HCT116 (cell line): ENCODE data around the gene UPK1B. TPM values are rescaled to one million over a fixed set of nuclear protein-coding genes. Genes with fewer than 3 reads are reported as not detected.
A peak's percentile ranks its signal among the peaks of the same experiment; 100 is the strongest.

ENCODE experiments used
- ATAC-seq: fragments of 200-7000 bp; cut with Tn5 transposase; 2 replicates; pipeline ENCODE4 v1.9.1; 2020; ENCODE audit warnings: mild to moderate bottlenecking, moderate library complexity
- BruUV-seq: library from RNA; stranded (reverse); fragments of 400-500 nt; replicated peaks from 2 replicates; lab custom pipeline; 2021; lab: Mats Ljungman, UMichigan
- CTCF ChIA-PET: fragments of 300-600 bp; sonication (Branson Sonifier 250); formaldehyde crosslinking; loops from one replicate; lab custom pipeline; 2021; ENCODE audit warnings: antibody characterized with exemption; lab: Charles Lee
- POLR2A ChIA-PET: fragments of 300-600, 350-600 bp; sonication (Branson Sonifier 250); formaldehyde crosslinking; loops from one replicate; lab custom pipeline; 2021; ENCODE audit warnings: antibody characterized with exemption; lab: Charles Lee
- RAD21 ChIA-PET, 2 experiments: fragments of 300-600 bp; sonication (Branson Sonifier 250); formaldehyde crosslinking; loops; one replicate each; lab custom pipeline; 2023; ENCODE audit warnings: low total read pairs in 2 of 2; ENCODE audit not compliant: uncharacterized antibody in 2 of 2, unreplicated experiment in 2 of 2, low non-redundant PET in 1 of 2; lab: Charles Lee
- DNase-seq: peaks from one replicate; pipeline ENCODE4 v3.0.0-alpha.2; 2010; ENCODE audit warnings: low read depth, low spot score
- H2AFZ ChIP-seq: fragments of 200-600 bp; shearing (Covaris generic), sonication (generic); 2 replicates; pipeline ENCODE4 v1.6.1; 2017; ENCODE audit warnings: low read depth, mixed run types, mixed read lengths, antibody characterized with exemption, low read length; ENCODE audit not compliant: poor library complexity, severe bottlenecking
- H3K27ac ChIP-seq: 2 replicates; pipeline ENCODE4 v1.5.1; 2012; ENCODE audit warnings: low read depth, low read length
- H3K27me3 ChIP-seq: fragments of 200-600 bp; sonication (generic); 2 replicates; pipeline ENCODE4 v1.6.1; 2016; ENCODE audit warnings: mixed run types, low read length, mixed read lengths; ENCODE audit not compliant: insufficient read depth
- H3K36me3 ChIP-seq, 2 experiments: fragments of 200-500 bp in 1 of 2; fragments of 200-600 bp in 1 of 2; sonication (Bioruptor generic) in 1 of 2; sonication (generic) in 1 of 2; 2 replicates each; pipeline versions ENCODE4 v1.5.1 to v1.6.1; 2014 to 2016; ENCODE audit warnings: low read length in 2 of 2, inconsistent platforms in 1 of 2, mixed read lengths in 1 of 2, mixed run types in 1 of 2; ENCODE audit not compliant: insufficient read depth in 2 of 2, control insufficient read depth in 1 of 2
- H3K4me1 ChIP-seq, 2 experiments: fragments of 200-600 bp in 1 of 2; sonication (generic) in 1 of 2; 2 replicates each; pipeline versions ENCODE4 v1.5.1 to v1.6.1; 2012 to 2017; ENCODE audit warnings: low read length in 2 of 2, inconsistent platforms in 1 of 2, mild to moderate bottlenecking in 1 of 2, mixed read lengths in 1 of 2, mixed run types in 1 of 2, moderate library complexity in 1 of 2; ENCODE audit not compliant: insufficient read depth in 2 of 2, control insufficient read depth in 1 of 2
- H3K4me2 ChIP-seq: fragments of 200-600 bp; sonication (generic); 2 replicates; pipeline ENCODE4 v1.6.1; 2017; ENCODE audit warnings: mixed run types, low read length, mixed read lengths
- H3K4me3 ChIP-seq, 2 experiments: fragments of 200-600 bp in 1 of 2; sonication (generic) in 1 of 2; replicated peaks in 1 of 2; 2 replicates each; pipeline ENCODE4 v1.5.1; 2011 to 2016; ENCODE audit warnings: low read length in 2 of 2, control low read depth in 1 of 2, low read depth in 1 of 2, mild to moderate bottlenecking in 1 of 2, mixed read lengths in 1 of 2, mixed run types in 1 of 2
- H3K79me2 ChIP-seq: fragments of 200-600 bp; sonication (generic); 2 replicates; pipeline ENCODE4 v1.6.1; 2017; ENCODE audit warnings: mild to moderate bottlenecking, mixed run types, low read length, moderate library complexity, mixed read lengths; ENCODE audit not compliant: insufficient read depth
- H3K9ac ChIP-seq: fragments of 200-600 bp; sonication (generic); 2 replicates; pipeline ENCODE4 v1.6.1; 2016; ENCODE audit warnings: low read length, mixed read lengths
- H3K9me2 ChIP-seq: fragments of 200-600 bp; sonication (generic), shearing (Covaris generic); 2 replicates; pipeline ENCODE4 v1.6.1; 2017; ENCODE audit warnings: mixed run types, mild to moderate bottlenecking, moderate library complexity; ENCODE audit not compliant: insufficient read depth
- H3K9me3 ChIP-seq, 2 experiments: fragments of 200-500 bp in 1 of 2; fragments of 200-600 bp in 1 of 2; sonication (Bioruptor generic) in 1 of 2; sonication (generic) in 1 of 2; 2 replicates each; pipeline ENCODE4 v1.6.1; 2014 to 2017; ENCODE audit warnings: low read length in 2 of 2, mixed read lengths in 2 of 2, inconsistent platforms in 1 of 2, low read depth in 1 of 2, mild to moderate bottlenecking in 1 of 2, mixed run types in 1 of 2, moderate library complexity in 1 of 2; ENCODE audit not compliant: control insufficient read depth in 1 of 2, insufficient read depth in 1 of 2
- H4K20me1 ChIP-seq: fragments of 200-600 bp; sonication (generic), shearing (Covaris generic); 2 replicates; pipeline ENCODE4 v1.6.1; 2017; ENCODE audit warnings: mixed run types, mild to moderate bottlenecking, moderate library complexity; ENCODE audit not compliant: insufficient read depth
- CBX3 ChIP-seq: IDR thresholded peaks from 2 replicates; pipeline ENCODE4 v1.6.1; 2012; ENCODE audit warnings: low read depth
- CTCF ChIP-seq, 3 experiments: fragments of 200-600 bp in 1 of 3; sonication (generic) in 1 of 3; IDR thresholded peaks in 2 of 3; conservative IDR thresholded peaks in 1 of 3; 2 replicates each; pipeline ENCODE4 v1.5.1; 2012 to 2017; ENCODE audit warnings: low read depth in 2 of 3, low read length in 2 of 3, antibody characterized with exemption in 1 of 3, borderline replicate concordance in 1 of 3, control low read depth in 1 of 3, mild to moderate bottlenecking in 1 of 3, mixed read lengths in 1 of 3, mixed run types in 1 of 3, moderate library complexity in 1 of 3; ENCODE audit not compliant: insufficient read depth in 1 of 3
- EGR1 ChIP-seq: IDR thresholded peaks from 2 replicates; pipeline ENCODE4 v1.6.1; 2012; ENCODE audit warnings: low read depth
- EZH2 ChIP-seq: fragments of 200-600 bp; sonication (generic); IDR thresholded peaks from 2 replicates; pipeline ENCODE4 v1.6.1; 2017; ENCODE audit warnings: antibody characterized with exemption, mixed run types
- JUND ChIP-seq: IDR thresholded peaks from 2 replicates; pipeline ENCODE4 v1.6.1; 2012
- POLR2A ChIP-seq: IDR thresholded peaks from 2 replicates; pipeline ENCODE4 v1.7.0; 2011; ENCODE audit warnings: borderline replicate concordance; ENCODE audit not compliant: insufficient read depth, insufficient read length; ENCODE audit errors: extremely low read depth
- POLR2AphosphoS5 ChIP-seq: IDR thresholded peaks from 2 replicates; pipeline ENCODE4 v1.6.1; 2011; ENCODE audit warnings: mild to moderate bottlenecking, low read depth, low read length, moderate library complexity
- RAD21 ChIP-seq: IDR thresholded peaks from 2 replicates; pipeline ENCODE4 v1.6.1; 2012; ENCODE audit warnings: low read depth, mild to moderate bottlenecking
- SIN3A ChIP-seq: IDR thresholded peaks from 2 replicates; pipeline ENCODE4 v1.6.1; 2012; ENCODE audit warnings: low read depth
- SP1 ChIP-seq: IDR thresholded peaks from 2 replicates; pipeline ENCODE4 v1.6.1; 2012; ENCODE audit warnings: low read depth
- ZFX ChIP-seq: fragments of 450-650 bp; IDR thresholded peaks from 2 replicates; pipeline ENCODE4 v1.6.1; 2017
- intact Hi-C: fragments of 100-400 bp; cut with micrococcal nuclease; formaldehyde crosslinking; loops from 2 replicates; pipeline ENCODE4 v1.10.0; 2022
- total RNA-seq: library from RNA; stranded (reverse); gene quantifications from one replicate; pipeline ENCODE4 v1.2.1, GENCODE V29; 2021; ENCODE audit not compliant: unreplicated experiment
- TF ChIP-seq, protein P1 (sequence below): IDR thresholded peaks from 2 replicates; pipeline ENCODE4 v1.6.1; 2012
- TF ChIP-seq, protein P2 (sequence below): IDR thresholded peaks from 2 replicates; pipeline ENCODE4 v1.6.1; 2012; ENCODE audit warnings: low read depth

Gene UPK1B
- total RNA-seq, 1 experiment from 2014 or later = not detected

DNA sequence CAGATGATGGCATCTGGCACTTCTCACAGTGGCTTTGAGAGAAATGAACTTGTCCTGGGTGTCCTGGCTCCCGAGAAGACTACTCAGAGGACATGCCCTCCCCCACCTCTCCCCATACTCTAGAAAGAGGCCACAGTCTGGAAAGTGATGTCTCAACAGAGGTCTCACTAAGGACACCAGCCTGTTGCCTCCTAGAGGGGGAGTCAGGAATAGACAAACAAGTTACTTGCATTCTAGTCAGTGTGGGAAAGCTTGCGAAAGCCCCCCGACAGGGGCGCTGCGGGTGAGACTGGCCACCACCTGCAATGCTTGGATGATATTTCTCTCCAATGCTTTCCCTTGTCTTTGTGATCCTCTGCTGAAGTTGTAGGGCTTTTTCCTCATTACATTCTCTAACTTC lies 50.1 kb downstream of the UPK1B start:
- no peak overlapping the region for H3K9ac ChIP-seq
- no peaks in the 10 kb centered on the region for H3K79me2 ChIP-seq
- no TSS peak for BruUV-seq
- ChIA-PET POLR2A (no interaction called here), CTCF (interaction anchor here (1.1 kb wide), 1 partner anchor 17 kb away, joined by 4 read pairs; the partner anchor contains the start of gene B4GALT4), RAD21 (no interaction called here)
- DNase-seq (no peak), ATAC-seq (no peak; the same call in 1 of the 2 replicates)
- no peaks in the 10 kb centered on the region for H3K9me2 ChIP-seq
- H3K4me1 ChIP-seq = no peaks in the 10 kb centered on the region
- H3K4me3 ChIP-seq = no peak overlapping the region
- no peak overlapping the region for H3K27ac ChIP-seq
- no peaks in the 10 kb centered on the region for H4K20me1 ChIP-seq
- no peak overlapping the region for H2AFZ ChIP-seq
- H3K27me3 ChIP-seq = no peaks in the 10 kb centered on the region
- H3K4me2 ChIP-seq = no peak overlapping the region
- H3K36me3 ChIP-seq = peaks cover 0 to 4% of the 10 kb centered on the region in 2 experiments; a peak in 2 of 4 replicates
- TF ChIP-seq CTCF (IDR thresholded peaks at IDR 0.05 in 2 of 3, conservative IDR thresholded peaks at IDR 0.05 in 1 of 3; ENCODE audit: borderline replicate concordance in 1 of 3, insufficient read depth in 1 of 3, low read depth in 2 of 3, low read length in 2 of 3) (peak in 1 of 3 experiments; percentile 17; a peak in 1 of 6 replicates), SIN3A (no peak)
- intact Hi-C loops = no loop called here
- H3K9me3 ChIP-seq = no peaks in the 10 kb centered on the region

DNA sequence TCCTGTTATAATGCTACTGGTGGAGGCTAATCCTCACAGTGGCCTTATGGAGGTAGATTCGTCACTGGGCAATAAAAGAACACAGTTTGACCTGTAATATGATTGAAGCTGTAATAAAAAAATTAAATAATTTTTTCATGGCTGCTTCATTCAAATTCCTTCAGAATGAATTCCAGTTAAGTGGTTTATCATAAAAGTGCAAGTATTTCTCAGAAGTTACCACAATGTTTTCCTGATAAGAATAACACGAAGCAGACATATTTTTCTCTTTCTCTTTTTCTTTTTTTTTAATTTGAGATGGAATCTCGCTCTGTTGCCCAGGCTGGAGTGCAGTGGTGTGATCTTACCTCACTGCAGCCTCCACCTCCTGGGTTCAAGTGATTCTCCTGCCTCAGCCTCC lies 51.7 kb downstream of the UPK1B start:
- DNase-seq = no peak
- Histone ChIP-seq H3K27me3 (no peaks in the 10 kb centered on the region), H4K20me1 (no peaks in the 10 kb centered on the region), H3K36me3 (peaks cover 4 to 6% of the 10 kb centered on the region in 2 experiments; a peak in 3 of 4 replicates), H3K79me2 (no peaks in the 10 kb centered on the region), H3K9ac (no peak overlapping the region), H3K4me2 (no peak overlapping the region), H3K4me1 (no peaks in the 10 kb centered on the region), H3K4me3 (no peak overlapping the region), H3K9me3 (no peaks in the 10 kb centered on the region), H3K9me2 (no peaks in the 10 kb centered on the region), H3K27ac (no peak overlapping the region), H2AFZ (no peak overlapping the region)
- no TSS peak for BruUV-seq
- ChIA-PET RAD21 (no interaction called here), CTCF (interaction anchor here (1.1 kb wide), 1 partner anchor 17 kb away, joined by 3 read pairs; no protein-coding TSS in a partner anchor), POLR2A (no interaction called here)
- intact Hi-C loops = no loop called here
- no peak for ATAC-seq
- TF ChIP-seq RAD21 (no peak), POLR2A (no peak), EZH2 (no peak), JUND (no peak), SIN3A (no peak), CBX3 (no peak), POLR2AphosphoS5 (no peak), ZFX (no peak), SP1 (no peak), EGR1 (no peak), CTCF (IDR thresholded peaks at IDR 0.05 in 2 of 3, conservative IDR thresholded peaks at IDR 0.05 in 1 of 3; ENCODE audit: borderline replicate concordance in 1 of 3, insufficient read depth in 1 of 3, low read depth in 2 of 3, low read length in 2 of 3) (no peak)
- TF ChIP-seq, protein P1, sequence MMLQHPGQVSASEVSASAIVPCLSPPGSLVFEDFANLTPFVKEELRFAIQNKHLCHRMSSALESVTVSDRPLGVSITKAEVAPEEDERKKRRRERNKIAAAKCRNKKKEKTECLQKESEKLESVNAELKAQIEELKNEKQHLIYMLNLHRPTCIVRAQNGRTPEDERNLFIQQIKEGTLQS = no peak
- TF ChIP-seq, protein P2, sequence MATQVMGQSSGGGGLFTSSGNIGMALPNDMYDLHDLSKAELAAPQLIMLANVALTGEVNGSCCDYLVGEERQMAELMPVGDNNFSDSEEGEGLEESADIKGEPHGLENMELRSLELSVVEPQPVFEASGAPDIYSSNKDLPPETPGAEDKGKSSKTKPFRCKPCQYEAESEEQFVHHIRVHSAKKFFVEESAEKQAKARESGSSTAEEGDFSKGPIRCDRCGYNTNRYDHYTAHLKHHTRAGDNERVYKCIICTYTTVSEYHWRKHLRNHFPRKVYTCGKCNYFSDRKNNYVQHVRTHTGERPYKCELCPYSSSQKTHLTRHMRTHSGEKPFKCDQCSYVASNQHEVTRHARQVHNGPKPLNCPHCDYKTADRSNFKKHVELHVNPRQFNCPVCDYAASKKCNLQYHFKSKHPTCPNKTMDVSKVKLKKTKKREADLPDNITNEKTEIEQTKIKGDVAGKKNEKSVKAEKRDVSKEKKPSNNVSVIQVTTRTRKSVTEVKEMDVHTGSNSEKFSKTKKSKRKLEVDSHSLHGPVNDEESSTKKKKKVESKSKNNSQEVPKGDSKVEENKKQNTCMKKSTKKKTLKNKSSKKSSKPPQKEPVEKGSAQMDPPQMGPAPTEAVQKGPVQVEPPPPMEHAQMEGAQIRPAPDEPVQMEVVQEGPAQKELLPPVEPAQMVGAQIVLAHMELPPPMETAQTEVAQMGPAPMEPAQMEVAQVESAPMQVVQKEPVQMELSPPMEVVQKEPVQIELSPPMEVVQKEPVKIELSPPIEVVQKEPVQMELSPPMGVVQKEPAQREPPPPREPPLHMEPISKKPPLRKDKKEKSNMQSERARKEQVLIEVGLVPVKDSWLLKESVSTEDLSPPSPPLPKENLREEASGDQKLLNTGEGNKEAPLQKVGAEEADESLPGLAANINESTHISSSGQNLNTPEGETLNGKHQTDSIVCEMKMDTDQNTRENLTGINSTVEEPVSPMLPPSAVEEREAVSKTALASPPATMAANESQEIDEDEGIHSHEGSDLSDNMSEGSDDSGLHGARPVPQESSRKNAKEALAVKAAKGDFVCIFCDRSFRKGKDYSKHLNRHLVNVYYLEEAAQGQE = no peak
